IPS-20b (cell line): Measurements from ENCODE around the gene TPRN.
A peak's percentile ranks its signal among the peaks of the same experiment; 100 is the strongest.

Experiments used
- H3K27ac ChIP-seq: one replicate; pipeline ENCODE4 v1.5.1; 2013; ENCODE audit warnings: low read length
- H3K27me3 ChIP-seq: 2 replicates; pipeline ENCODE4 v1.6.1; 2013; ENCODE audit warnings: mild to moderate bottlenecking, low read length, inconsistent platforms; ENCODE audit not compliant: insufficient read depth
- H3K36me3 ChIP-seq: 2 replicates; pipeline ENCODE4 v1.6.1; 2013; ENCODE audit warnings: low read depth, mild to moderate bottlenecking, inconsistent platforms, low read length, moderate library complexity; ENCODE audit not compliant: insufficient read depth
- H3K4me1 ChIP-seq: 2 replicates; pipeline ENCODE4 v1.6.1; 2013; ENCODE audit warnings: mild to moderate bottlenecking, control low read depth, inconsistent platforms, low read length, moderate library complexity; ENCODE audit not compliant: insufficient read depth
- H3K4me3 ChIP-seq: 2 replicates; pipeline ENCODE4 v1.5.1; 2013; ENCODE audit warnings: mild to moderate bottlenecking, low read length, inconsistent platforms
- H3K9ac ChIP-seq: 2 replicates; pipeline ENCODE4 v1.6.1; 2013; ENCODE audit warnings: low read depth, mild to moderate bottlenecking, inconsistent platforms, low read length, moderate library complexity
- H3K9me3 ChIP-seq: 2 replicates; pipeline ENCODE4 v1.6.1; 2013; ENCODE audit warnings: mild to moderate bottlenecking, low read depth, low read length, inconsistent platforms; ENCODE audit not compliant: insufficient read depth

TPRN gene

DNA sequence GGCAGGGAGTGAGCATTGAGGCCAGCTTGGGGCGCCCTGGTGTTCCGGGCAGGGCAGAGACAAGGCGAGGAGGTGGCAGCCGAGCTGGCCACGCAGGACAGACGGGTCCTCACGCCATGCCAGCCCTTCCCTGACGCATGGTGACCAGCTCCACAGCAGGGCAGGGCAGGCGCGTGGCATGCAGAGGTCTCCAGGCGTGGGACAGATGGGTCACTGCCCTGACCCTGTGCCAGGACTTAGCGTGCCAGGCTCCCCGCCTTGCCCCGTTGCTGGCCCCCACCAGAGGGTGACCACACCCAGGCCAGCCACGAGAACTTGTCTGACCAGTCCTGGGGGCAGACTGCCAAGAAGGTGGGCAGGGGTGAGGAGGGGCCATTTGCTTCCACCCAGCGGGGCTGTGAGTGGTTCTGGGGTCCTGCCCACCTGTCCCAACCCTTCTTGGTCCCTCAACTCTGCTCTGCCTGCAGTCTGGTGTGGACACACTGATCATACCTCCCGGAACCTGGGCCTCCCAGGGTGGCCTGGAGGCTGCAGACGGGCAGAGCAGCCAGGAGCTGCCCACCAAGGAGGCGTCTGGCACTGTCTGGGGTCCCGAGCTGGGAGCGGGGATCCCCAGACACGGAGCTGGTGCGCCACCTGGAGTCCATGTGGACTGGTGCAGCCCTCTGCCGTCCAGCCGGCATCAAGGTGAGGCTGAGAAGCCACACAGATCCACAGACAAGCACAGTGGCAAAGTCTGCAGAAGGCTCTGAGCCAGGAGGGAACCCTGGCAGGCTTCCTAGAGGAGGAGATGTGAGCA, 26.7 kb upstream of the TPRN start, which contains the start of gene RNF224:
TSS of gene RNF224 (plus strand) at position 449 of the 799 bp plus-strand sequence. CDS start 834 bp downstream, outside the sequence.
- H3K4me3 ChIP-seq = no peak within 1 kb of the TSS
- no peak within 1 kb of the TSS for H3K9ac ChIP-seq
- H3K36me3 ChIP-seq = no peaks in the 10 kb centered on the region
- peaks cover 9% of the 10 kb centered on the region for H3K27me3 ChIP-seq
- no peak within 1 kb of the TSS for H3K27ac ChIP-seq
- no peaks in the 10 kb centered on the region for H3K9me3 ChIP-seq
- peaks cover 3% of the 10 kb centered on the region; the same call in 1 of the 2 replicates for H3K4me1 ChIP-seq

DNA sequence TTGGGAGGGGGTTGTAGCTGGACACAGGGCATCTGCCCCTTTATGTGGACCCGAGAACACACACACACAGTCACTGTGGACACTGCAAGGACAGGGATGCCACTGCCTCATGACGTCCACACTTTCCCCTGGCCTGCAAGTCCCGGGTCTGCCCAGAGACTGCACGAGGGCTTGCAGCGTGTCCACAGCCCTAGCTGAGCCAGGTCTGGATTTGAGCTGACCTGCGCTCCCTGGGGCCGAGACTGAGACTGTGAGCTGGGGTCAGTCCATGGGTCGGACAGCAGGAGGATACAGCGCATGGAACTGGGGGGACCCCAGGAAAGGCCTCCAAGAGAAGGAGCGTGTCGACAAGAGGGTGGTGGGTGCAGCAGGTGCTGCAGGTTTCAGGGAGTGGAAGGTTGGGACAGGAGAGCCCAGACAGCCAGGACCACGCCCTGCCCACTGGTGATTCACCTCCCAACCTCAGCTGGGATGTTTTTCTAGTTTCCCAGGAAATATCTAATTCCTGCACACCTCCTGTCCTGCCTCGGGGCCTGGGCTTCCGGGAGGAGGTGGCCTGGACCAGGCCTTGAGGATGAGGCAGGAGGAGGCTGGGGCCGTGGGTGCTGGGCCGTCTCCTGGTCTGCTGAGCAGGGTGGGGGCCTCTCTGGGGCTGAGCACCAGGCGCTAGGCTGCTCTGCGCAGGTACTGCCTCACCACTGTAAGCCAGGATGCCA, 26.0 kb upstream of the TPRN start:
- Histone ChIP-seq H3K4me1 (peaks cover 3% of the 10 kb centered on the region; the same call in 1 of the 2 replicates), H3K9me3 (no peaks in the 10 kb centered on the region), H3K4me3 (no peak overlapping the region), H3K9ac (no peak overlapping the region), H3K36me3 (no peaks in the 10 kb centered on the region), H3K27ac (no peak overlapping the region), H3K27me3 (peaks cover 9% of the 10 kb centered on the region)

DNA sequence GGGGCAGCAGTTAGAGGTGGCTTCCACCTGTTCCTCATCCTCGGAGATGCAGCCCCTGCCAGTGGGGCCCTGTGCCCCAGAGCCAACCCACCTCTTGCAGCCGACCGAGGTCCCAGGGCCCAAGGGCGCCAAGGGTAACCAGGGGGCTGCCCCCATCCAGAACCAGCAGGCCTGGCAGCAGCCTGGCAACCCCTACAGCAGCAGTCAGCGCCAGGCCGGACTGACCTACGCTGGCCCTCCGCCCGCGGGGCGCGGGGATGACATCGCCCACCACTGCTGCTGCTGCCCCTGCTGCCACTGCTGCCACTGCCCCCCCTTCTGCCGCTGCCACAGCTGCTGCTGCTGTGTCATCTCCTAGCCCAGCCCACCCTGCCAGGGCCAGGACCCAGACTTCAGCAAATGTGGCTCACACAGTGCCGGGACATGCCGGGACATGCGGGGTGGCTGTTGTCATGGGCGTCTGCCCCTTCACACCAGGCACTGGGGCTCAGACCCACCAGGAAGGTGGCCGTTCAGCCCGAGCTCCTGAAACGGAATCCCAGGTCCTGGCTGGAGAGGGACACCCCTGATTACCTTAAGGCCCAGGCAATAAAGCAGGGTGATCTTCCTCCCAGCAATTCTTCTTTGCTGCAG, 25.3 kb upstream of the TPRN start:
- Histone ChIP-seq H3K4me1 (peaks cover 3% of the 10 kb centered on the region; the same call in 1 of the 2 replicates), H3K27ac (no peak overlapping the region), H3K9ac (no peak overlapping the region), H3K36me3 (no peaks in the 10 kb centered on the region), H3K9me3 (no peaks in the 10 kb centered on the region), H3K27me3 (peaks cover 9% of the 10 kb centered on the region), H3K4me3 (no peak overlapping the region)

DNA sequence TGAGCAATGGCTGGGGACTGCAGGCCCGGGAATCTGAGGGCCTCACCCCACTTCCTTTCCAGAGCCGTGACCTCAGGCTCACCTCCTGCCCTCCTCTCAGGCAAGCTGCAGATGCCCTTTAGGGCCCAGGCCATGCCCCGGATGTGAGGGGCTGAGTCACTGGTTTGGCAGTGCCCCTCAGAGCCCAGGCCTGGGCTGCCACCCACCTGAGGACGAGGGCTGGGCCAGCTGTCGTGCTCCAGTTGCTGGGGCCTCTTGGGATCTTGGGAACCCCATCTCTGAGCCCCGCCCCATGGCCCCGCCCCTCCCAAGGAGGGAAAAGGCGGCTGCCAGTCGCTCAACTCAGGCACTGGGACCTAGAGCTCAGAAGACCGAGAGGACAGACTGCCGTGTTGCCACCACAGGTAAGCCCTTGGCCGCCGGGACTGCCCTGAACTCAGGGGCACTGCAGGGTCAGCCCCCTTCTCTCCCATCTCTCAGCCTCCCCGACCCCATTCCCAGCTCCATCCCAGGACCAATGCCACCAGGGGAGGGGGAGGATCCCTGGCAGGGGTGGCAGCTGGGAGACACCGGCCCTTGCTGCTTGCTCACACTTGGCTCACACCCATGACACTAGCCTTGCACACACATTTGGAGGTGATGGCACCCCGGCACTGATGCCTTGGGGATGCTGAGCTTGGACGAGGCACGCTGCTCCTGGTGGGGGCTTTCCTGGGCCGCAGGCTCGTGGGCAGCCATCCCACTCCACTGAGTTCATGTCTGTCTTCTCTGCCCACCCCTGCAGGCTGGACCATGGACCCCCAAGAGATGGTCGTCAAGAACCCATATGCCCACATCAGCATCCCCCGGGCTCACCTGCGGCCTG, 24.5 kb upstream of the TPRN start, which contains the start of gene CYSRT1:
TSS of gene CYSRT1 (plus strand) at position 345 of the 865 bp plus-strand sequence. CDS start at position 793, 448 bp downstream.
- Histone ChIP-seq H3K9me3 (no peaks in the 10 kb centered on the region), H3K27ac (no peak within 1 kb of the TSS), H3K27me3 (peaks cover 9% of the 10 kb centered on the region), H3K4me1 (peaks cover 3% of the 10 kb centered on the region; the same call in 1 of the 2 replicates), H3K9ac (peak within 1 kb of the TSS; percentile 91), H3K36me3 (no peaks in the 10 kb centered on the region), H3K4me3 (peak within 1 kb of the TSS; percentile 86)

DNA sequence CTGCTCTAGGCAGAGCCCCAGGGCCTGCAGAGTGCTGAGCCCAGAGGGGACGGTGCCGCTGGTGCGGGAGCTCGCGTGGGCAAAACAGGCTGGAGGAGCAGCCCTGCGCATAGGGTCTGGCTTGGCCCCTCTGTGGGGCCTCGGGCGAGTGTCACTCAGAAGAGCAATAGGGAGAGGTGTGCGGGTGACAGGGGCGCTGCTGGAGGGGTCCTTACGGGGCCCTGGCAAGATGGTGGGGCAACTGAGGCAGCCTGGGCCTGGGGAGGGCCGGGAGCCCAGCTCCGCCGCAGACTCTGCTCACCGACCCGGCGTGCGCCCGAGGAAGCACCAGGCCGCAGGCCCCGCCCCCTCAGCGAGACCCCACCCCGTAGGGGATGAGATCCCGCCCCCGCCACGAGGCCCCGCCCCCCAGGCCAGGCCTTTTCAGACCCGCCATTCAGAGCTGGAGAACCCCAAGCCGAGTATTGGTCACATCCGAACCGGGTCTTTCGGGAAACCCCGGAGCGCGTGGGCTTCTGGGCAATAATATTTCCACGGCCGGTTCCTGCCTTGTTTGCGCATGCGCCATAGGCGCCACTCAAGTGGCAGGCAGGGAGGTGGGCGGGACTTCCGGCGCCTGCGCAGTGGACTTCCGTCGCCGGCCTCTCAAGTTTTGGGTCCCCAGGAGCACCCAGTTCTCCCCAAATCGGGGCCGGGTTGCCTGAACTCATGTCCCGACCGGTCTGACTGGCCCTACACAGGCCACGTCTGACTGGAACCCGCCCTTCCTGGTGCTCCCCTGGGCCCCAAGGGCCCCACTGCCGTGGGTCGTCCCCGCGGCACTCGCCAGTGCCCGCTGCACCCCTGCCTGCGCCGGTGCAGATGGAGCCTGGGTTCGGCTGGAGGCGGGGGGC, 22.8 kb upstream of the TPRN start:
- peak overlapping the region; percentile 86 for H3K4me3 ChIP-seq
- H3K27ac ChIP-seq = no peak overlapping the region

DNA sequence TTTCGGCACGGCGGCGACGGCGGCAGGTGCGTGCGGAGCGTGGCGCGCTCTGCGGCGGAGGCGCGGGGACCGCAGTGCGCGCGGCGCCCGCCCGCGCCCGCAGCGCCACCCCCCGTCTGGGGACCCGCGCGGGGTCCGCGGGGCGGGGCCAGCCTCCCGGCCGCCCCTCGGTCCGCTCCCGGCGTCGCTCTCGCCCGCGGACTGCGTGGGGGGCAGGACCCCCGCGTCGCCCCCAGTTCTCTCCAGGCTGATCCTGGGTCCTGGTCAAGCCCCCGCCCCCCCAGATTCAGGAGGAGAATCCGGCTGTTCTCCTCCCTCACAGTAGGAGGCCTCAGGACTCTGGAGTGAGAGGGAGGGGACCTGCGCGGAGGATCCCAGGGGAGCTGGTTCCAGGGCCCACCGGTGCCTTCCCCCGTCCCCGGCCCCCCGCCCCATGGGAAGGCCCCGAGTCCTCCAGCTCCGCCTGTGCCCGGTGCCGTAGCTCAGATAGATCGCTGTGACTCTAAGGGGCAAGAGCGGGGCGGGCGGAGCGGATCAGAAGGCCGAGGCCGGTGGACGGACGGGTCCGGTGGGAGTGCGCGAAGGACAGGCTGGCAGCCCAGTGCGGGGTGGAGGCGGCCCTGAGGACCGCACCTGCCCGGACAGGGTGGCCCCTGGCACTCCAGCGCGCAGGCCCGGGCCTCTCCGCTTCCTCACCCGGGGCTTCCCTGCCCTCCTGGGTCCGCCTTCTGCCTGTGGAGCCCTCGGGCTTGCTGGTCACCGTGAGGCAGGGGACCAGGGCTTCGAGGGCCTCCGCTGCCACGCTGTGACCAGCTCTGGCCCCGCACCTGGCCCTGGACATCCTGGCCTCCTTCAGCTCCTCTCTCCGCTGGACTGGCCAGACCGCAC, 21.9 kb upstream of the TPRN start, which contains the start of gene RNF208:
TSS of gene RNF208 (minus strand) at position 51 of the 888 bp plus-strand sequence. CDS start 1,028 bp downstream, outside the sequence.
- no peak within 1 kb of the TSS for H3K27ac ChIP-seq

More for the DNA sequence above, 22.8 kb upstream of the TPRN start:
- Histone ChIP-seq H3K4me1 (peaks cover 3% of the 10 kb centered on the region; the same call in 1 of the 2 replicates), H3K36me3 (no peaks in the 10 kb centered on the region), H3K9me3 (no peaks in the 10 kb centered on the region), H3K9ac (peak overlapping the region; percentile 91), H3K27me3 (peaks cover 9% of the 10 kb centered on the region)

DNA sequence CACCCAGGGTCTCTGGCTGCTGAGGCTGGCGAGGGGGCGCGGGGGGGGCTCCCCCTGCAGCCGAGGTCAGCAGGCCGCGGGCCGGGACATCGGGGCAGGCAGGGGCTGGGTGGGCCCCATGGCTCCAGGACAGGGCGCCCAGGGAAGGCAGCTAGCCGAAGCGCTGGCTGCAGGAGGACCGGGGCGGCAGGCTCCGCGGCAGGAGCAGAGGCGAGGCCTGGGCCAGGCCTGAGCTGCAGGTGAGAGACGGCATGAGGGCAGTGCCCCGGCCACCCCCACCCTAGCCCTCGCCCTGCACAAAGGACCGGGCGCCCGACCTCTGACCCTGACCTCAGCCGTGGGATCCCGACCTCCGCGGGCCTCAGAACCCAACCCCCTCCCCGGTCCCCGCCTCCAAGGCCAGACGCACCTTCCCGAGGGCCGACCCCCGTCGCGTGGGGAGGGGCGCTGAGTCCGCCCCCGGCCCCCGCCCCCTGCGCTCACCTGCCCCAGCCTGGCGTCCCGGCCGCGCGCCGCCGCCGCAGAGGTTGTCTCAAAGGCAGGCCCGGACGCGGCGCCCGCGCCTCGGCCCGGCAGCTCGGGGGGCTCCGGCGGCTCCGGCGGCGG, 21.1 kb upstream of the TPRN start:
- H3K4me3 ChIP-seq = peak overlapping the region; percentile 52; the same call in 1 of the 2 replicates
- no peak overlapping the region for H3K9ac ChIP-seq
- H3K27me3 ChIP-seq = peaks cover 9% of the 10 kb centered on the region
- H3K4me1 ChIP-seq = peaks cover 3% of the 10 kb centered on the region; the same call in 1 of the 2 replicates
- H3K9me3 ChIP-seq = no peaks in the 10 kb centered on the region
- 0 out of 2 replicates have a peak, but pooled peaks cover 1% of the 10 kb centered on the region for H3K36me3 ChIP-seq
- H3K27ac ChIP-seq = no peak overlapping the region

More for the DNA sequence above, 21.9 kb upstream of the TPRN start, which contains the start of gene RNF208:
- Histone ChIP-seq H3K9ac (no peak within 1 kb of the TSS), H3K36me3 (no peaks in the 10 kb centered on the region), H3K9me3 (no peaks in the 10 kb centered on the region), H3K4me1 (peaks cover 3% of the 10 kb centered on the region; the same call in 1 of the 2 replicates), H3K27me3 (peaks cover 9% of the 10 kb centered on the region), H3K4me3 (peak within 1 kb of the TSS; percentile 86)

DNA sequence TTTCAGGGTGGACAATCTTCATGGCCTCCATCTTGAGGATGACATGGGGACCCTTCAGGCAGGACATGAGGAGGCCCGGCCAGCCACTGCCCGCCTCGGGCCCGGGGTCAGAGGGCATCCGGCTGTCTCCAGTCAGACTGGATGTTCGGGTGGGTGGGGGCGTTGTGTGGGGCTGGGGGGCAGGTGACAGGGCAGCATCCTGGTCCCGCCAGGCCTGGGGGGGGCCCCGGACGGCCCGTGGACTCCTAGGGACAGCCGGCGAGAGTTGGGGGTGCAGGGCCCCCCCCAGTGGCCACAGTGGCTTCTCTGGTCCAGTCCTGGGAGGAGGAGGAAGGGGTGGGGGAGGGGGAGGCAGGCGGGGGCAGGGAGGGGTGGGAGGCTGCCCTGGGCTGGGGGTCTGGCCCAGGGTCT, 20.6 kb upstream of the TPRN start:
- H3K4me3 ChIP-seq = no peak overlapping the region
- no peak overlapping the region for H3K27ac ChIP-seq
- H3K27me3 ChIP-seq = peaks cover 9% of the 10 kb centered on the region
- H3K9ac ChIP-seq = no peak overlapping the region
- peaks cover 3% of the 10 kb centered on the region; the same call in 1 of the 2 replicates for H3K4me1 ChIP-seq
- no peaks in the 10 kb centered on the region for H3K9me3 ChIP-seq
- 0 out of 2 replicates have a peak, but pooled peaks cover 5% of the 10 kb centered on the region for H3K36me3 ChIP-seq
